Nephron (organoid): ENCODE measurements around the gene KRTAP9-9.
"Not testable (repeated sequence)": the region's sequence is repeated elsewhere in the genome, so short reads cannot be mapped to it uniquely, and the experiment has no call there.

Experiments used
- H3K27ac Mint-ChIP-seq, 3 experiments: 2 replicates each; pipeline ENCODE4 v1.8.0; 2020; ENCODE audit warnings: mixed read lengths in 3 of 3, mild to moderate bottlenecking in 2 of 3, moderate library complexity in 1 of 3
- H3K27me3 Mint-ChIP-seq: 2 replicates; pipeline ENCODE4 v1.8.0; 2021; ENCODE audit warnings: low read depth, mild to moderate bottlenecking, moderate library complexity, mixed read lengths
- H3K36me3 Mint-ChIP-seq: 2 replicates; pipeline ENCODE4 v1.8.0; 2020; ENCODE audit warnings: low read depth, mixed read lengths
- H3K4me1 Mint-ChIP-seq: 2 replicates; pipeline ENCODE4 v1.8.0; 2020; ENCODE audit warnings: mixed read lengths
- H3K4me3 Mint-ChIP-seq, 3 experiments: 2 replicates each; pipeline ENCODE4 v1.8.0; 2020; ENCODE audit warnings: mild to moderate bottlenecking in 3 of 3, mixed read lengths in 3 of 3, moderate library complexity in 2 of 3
- H3K9me3 Mint-ChIP-seq: 2 replicates; pipeline ENCODE4 v1.8.0; 2020; ENCODE audit warnings: mixed read lengths
- TF ChIP-seq, protein P1 (sequence below), 3 experiments: fragments of 200-600 bp; sonication (generic); IDR thresholded peaks; one replicate each; pipeline ENCODE4 v1.5.0; 2021; ENCODE audit warnings: antibody characterized with exemption in 3 of 3; ENCODE audit not compliant: unreplicated experiment in 3 of 3

The KRTAP9-9 gene

DNA sequence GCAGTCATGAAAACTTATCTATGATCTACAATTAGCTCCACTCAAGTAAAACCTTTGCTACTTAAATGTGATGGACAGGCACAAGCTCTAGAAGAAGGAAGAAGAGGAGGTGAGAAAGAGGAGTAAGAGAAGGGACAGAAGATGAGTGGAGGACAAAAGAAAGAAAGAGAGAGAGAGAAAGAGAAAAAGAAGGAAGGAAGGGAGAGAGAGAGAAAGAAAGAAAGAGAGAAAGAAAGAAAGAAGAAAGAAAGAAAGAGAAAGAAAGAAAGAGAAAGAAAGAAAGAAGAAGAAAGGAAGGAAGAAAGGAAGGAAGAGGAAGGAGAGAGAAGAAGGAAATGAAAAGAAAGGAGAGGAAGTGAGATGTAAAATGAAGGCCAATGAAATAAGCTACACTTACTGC is 25.1 kb upstream of the KRTAP9-9 start:
- no peak overlapping the region for H3K27ac Mint-ChIP-seq
- no peaks in the 10 kb centered on the region for H3K36me3 Mint-ChIP-seq
- H3K4me1 Mint-ChIP-seq, result no peaks in the 10 kb centered on the region
- TF ChIP-seq, protein P1, sequence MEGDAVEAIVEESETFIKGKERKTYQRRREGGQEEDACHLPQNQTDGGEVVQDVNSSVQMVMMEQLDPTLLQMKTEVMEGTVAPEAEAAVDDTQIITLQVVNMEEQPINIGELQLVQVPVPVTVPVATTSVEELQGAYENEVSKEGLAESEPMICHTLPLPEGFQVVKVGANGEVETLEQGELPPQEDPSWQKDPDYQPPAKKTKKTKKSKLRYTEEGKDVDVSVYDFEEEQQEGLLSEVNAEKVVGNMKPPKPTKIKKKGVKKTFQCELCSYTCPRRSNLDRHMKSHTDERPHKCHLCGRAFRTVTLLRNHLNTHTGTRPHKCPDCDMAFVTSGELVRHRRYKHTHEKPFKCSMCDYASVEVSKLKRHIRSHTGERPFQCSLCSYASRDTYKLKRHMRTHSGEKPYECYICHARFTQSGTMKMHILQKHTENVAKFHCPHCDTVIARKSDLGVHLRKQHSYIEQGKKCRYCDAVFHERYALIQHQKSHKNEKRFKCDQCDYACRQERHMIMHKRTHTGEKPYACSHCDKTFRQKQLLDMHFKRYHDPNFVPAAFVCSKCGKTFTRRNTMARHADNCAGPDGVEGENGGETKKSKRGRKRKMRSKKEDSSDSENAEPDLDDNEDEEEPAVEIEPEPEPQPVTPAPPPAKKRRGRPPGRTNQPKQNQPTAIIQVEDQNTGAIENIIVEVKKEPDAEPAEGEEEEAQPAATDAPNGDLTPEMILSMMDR (IDR thresholded peaks at IDR 0.05; ENCODE audit: unreplicated experiment in 3 of 3), result no peak
- H3K4me3 Mint-ChIP-seq, result no peak overlapping the region
- H3K27me3 Mint-ChIP-seq, result peaks cover 38% of the 10 kb centered on the region
- no peaks in the 10 kb centered on the region for H3K9me3 Mint-ChIP-seq

DNA sequence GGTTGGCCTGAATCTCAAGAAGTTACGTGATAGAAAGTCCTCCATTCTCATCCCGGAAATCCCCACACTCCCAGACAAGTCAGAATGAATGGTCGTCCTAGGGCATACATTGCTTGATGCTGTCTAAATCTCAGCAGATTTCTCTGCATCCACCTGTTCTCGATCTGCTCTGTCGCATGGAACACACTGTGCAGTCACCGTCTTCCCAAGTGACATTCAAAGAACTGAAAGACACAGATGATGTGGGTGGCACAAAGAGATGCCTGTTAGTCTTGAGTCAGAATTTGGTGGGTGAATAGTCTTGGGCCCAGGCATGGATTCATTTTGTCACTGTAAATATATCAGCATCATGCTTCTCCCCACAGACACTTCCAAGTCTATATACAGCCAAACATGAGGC is 23.5 kb upstream of the KRTAP9-9 start:
- Mint-ChIP-seq H3K27me3 (peaks cover 37% of the 10 kb centered on the region), H3K27ac (no peak overlapping the region), H3K9me3 (no peaks in the 10 kb centered on the region), H3K4me3 (no peak overlapping the region), H3K36me3 (no peaks in the 10 kb centered on the region), H3K4me1 (no peaks in the 10 kb centered on the region)
- TF ChIP-seq, protein P1 (IDR thresholded peaks at IDR 0.05; ENCODE audit: unreplicated experiment in 3 of 3), result no peak

DNA sequence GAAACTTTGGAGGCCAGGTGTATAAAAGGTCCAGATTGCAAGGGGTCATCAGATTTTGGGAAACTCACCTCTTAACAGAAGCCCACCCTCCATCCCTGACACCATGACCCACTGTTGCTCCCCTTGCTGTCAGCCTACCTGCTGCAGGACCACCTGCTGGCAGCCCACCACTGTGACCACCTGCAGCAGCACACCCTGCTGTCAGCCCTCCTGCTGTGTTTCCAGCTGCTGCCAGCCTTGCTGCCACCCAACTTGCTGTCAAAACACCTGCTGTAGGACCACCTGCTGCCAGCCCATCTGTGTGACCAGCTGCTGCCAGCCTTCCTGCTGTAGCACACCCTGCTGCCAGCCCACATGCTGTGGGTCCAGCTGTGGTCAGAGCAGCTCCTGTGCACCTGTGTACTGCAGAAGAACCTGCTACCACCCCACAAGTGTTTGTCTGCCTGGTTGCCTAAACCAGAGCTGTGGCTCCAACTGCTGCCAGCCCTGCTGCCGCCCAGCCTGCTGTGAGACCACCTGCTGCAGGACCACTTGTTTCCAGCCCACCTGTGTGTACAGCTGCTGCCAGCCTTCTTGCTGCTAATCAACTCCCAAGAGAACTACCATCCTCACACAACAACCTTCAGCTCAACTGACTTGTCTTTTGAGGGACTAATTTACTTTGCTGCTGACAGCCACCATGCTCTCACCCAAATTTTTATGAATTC is 22.6 kb upstream of the KRTAP9-9 start, which contains the start of gene KRTAP9-3:
KRTAP9-3 (plus strand) TSS at position 51 of the 707 bp plus-strand sequence; CDS start at position 104, 53 bp downstream.
- H3K9me3 Mint-ChIP-seq, H3K36me3 Mint-ChIP-seq, H3K4me3 Mint-ChIP-seq, H3K4me1 Mint-ChIP-seq, H3K27ac Mint-ChIP-seq: not testable (repeated sequence)
- peaks cover 39% of the 10 kb centered on the region for H3K27me3 Mint-ChIP-seq

DNA sequence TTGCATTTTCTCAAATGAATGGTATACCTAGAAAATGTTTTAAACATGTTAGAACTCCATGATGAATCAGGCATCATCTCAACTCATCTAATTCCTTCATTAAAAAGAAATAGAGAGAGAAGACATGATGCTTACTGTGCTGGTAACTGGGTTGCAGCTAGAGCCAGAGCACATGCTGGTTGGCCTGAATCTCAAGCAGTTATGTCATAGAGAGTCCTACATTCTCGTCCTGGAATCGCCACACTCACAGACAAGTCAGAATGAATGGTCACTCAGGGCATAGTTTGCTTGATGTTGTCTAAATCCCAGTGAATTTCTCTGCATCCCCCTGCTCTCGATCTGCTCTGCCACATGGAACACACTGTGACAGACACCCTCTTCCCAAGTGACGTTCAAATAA is 18.1 kb upstream of the KRTAP9-9 start:
- H3K36me3 Mint-ChIP-seq, H3K27ac Mint-ChIP-seq, H3K4me3 Mint-ChIP-seq, H3K4me1 Mint-ChIP-seq, H3K9me3 Mint-ChIP-seq: not testable (repeated sequence)
- H3K27me3 Mint-ChIP-seq, result peaks cover 32% of the 10 kb centered on the region

DNA sequence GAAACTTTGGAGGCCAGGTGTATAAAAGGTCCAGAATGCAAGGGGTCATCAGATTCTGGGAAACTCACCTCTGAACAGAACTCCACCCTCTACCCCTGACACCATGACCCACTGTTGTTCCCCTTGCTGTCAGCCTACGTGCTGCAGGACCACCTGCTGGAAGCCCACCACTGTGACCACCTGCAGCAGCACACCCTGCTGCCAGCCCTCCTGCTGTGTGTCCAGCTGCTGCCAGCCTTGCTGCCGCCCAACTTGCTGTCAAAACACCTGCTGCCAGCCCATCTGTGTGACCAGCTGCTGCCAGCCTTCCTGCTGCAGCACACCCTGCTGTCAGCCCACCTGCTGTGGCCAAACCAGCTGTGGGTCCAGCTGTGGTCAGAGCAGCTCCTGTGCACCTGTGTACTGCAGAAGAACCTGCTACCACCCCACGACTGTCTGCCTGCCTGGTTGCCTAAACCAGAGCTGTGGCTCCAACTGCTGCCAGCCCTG is 17.2 kb upstream of the KRTAP9-9 start, which contains the start of gene KRTAP9-8:
KRTAP9-8 (plus strand) TSS at position 51 of the 489 bp plus-strand sequence; CDS start at position 104, 53 bp downstream.
- Mint-ChIP-seq H3K9me3 (peaks cover 14% of the 10 kb centered on the region), H3K27me3 (peaks cover 34% of the 10 kb centered on the region)
- not testable (repeated sequence) for H3K27ac Mint-ChIP-seq, H3K4me3 Mint-ChIP-seq, H3K36me3 Mint-ChIP-seq, H3K4me1 Mint-ChIP-seq

DNA sequence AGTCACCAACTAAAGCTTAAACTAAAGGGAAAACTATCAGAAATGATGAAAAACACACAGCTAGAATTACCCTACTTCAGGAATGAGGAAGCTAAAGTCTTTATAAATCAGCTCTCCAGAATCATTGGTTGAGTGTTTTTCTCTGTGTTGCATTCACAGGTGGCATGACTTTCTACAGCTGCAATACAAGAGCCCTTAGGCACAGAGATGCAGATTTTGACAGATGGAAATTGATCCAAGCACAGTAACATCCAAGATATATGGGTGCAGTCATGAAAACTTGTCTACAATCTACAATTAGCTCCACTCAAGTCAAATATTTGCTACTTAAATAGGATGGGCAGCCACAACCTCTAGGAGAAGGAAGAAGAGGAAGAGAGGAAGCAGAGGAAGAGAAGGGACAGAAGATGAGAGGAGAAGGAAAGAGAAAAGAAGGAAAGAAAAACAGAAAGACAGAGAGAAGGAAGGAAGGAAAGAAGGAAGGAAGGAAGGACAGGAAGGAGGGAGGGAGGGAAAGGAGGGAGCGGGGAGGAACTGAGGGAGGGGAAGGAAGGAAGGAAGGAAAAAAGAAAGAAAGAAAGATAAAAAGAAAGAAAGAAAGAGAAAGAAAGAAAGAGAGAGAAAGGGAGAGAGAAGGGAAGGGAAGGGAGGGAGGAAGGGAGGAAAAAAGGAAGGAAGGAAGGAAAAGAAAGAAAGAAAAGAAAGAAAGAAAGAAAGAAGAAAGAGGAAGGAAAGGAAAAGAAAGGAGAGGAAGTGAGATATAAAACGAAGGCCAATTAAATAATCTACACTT is 8.0 kb upstream of the KRTAP9-9 start:
- not testable (repeated sequence) for H3K4me1 Mint-ChIP-seq, H3K27ac Mint-ChIP-seq, H3K9me3 Mint-ChIP-seq, H3K4me3 Mint-ChIP-seq, H3K36me3 Mint-ChIP-seq
- peaks cover 39% of the 10 kb centered on the region for H3K27me3 Mint-ChIP-seq

DNA sequence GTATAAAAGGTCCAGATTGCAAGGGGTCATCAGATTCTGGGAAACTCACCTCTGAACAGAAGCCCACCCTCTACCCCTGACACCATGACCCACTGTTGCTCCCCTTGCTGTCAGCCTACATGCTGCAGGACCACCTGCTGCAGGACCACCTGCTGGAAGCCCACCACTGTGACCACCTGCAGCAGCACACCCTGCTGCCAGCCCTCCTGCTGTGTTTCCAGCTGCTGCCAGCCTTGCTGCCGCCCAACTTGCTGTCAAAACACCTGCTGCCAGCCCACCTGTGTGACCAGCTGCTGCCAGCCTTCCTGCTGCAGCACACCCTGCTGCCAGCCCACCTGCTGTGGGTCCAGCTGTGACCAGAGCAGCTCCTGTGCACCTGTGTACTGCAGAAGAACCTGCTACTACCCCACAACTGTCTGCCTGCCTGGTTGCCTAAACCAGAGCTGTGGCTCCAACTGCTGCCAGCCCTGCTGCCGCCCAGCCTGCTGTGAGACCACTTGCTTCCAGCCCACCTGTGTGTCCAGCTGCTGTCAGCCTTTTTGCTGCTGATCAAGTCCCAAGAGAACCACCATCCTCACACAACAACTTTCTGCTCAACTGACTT is 5.4 kb upstream of the KRTAP9-9 start, which contains the start of gene KRTAP9-4:
KRTAP9-4 (plus strand) TSS at position 51 of the 604 bp plus-strand sequence; CDS start at position 85, 34 bp downstream.
- H3K9me3 Mint-ChIP-seq, H3K4me1 Mint-ChIP-seq, H3K36me3 Mint-ChIP-seq, H3K27ac Mint-ChIP-seq, H3K4me3 Mint-ChIP-seq: not testable (repeated sequence)
- H3K27me3 Mint-ChIP-seq, result peaks cover 55% of the 10 kb centered on the region

DNA sequence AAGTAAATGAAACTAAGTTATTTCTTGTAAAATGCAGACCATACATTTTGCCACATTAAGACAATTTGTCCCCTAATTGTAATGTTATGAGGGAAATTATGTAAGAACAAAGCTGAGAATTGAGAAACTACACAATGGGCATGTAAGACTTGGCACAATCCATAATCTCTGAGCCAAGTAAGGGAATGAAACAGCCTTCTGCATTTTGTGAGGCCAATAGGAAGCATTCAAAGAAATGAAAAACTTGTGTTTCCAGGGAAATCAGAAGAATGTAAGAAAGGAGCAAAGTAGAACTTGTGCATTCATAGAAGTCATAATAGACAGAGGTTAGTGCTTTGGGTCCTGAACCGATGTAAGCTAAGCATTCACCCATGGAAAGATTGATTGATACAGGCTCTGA is 3.9 kb upstream of the KRTAP9-9 start:
- TF ChIP-seq, protein P1 (IDR thresholded peaks at IDR 0.05; ENCODE audit: unreplicated experiment in 3 of 3), result no peak
- no peaks in the 10 kb centered on the region for H3K4me1 Mint-ChIP-seq
- H3K27me3 Mint-ChIP-seq, result peaks cover 65% of the 10 kb centered on the region
- H3K4me3 Mint-ChIP-seq, result no peak overlapping the region
- no peak overlapping the region for H3K27ac Mint-ChIP-seq
- H3K36me3 Mint-ChIP-seq, result no peaks in the 10 kb centered on the region
- no peaks in the 10 kb centered on the region for H3K9me3 Mint-ChIP-seq
